Activated CD4-positive, alpha-beta T cell treated with anti-CD3 and anti-CD28 coated beads, Interleukin-2, amount 10 ng/mL, durations not matched to agents 7 days and 5 days (primary cell): ENCODE measurements around the gene PODXL. TPM values are rescaled to one million over a fixed set of nuclear protein-coding genes. Genes with fewer than 3 reads are reported as not detected.
"Not testable (repeated sequence)": the region's sequence is repeated elsewhere in the genome, so short reads cannot be mapped to it uniquely, and the experiment has no call there.

Experiments
- CTCF ChIA-PET: fragments of 350-600 bp; sonication (Branson Sonifier 250); formaldehyde crosslinking; loops from one replicate; lab custom pipeline; 2021; ENCODE audit warnings: antibody characterized with exemption; lab: Charles Lee
- POLR2A ChIA-PET: fragments of 350-600 bp; sonication (Branson Sonifier 250); formaldehyde crosslinking; loops from one replicate; lab custom pipeline; 2021; ENCODE audit warnings: antibody characterized with exemption; lab: Charles Lee
- DNase-seq: peaks from one replicate; pipeline ENCODE4 v3.0.0-alpha.2; 2020
- H3K27ac Mint-ChIP-seq: one replicate; pipeline ENCODE4 v1.8.0; 2021; ENCODE audit warnings: mild to moderate bottlenecking, moderate library complexity, mixed read lengths
- H3K27me3 Mint-ChIP-seq: one replicate; pipeline ENCODE4 v1.8.0; 2021; ENCODE audit warnings: mixed read lengths
- H3K36me3 Mint-ChIP-seq: one replicate; pipeline ENCODE4 v1.8.0; 2021; ENCODE audit warnings: low read depth, mixed read lengths
- H3K4me1 Mint-ChIP-seq: one replicate; pipeline ENCODE4 v1.8.0; 2021; ENCODE audit warnings: mixed read lengths
- H3K4me3 Mint-ChIP-seq: one replicate; pipeline ENCODE4 v1.8.0; 2021; ENCODE audit warnings: mild to moderate bottlenecking, moderate library complexity, mixed read lengths
- H3K9me3 Mint-ChIP-seq: one replicate; pipeline ENCODE4 v1.8.0; 2021; ENCODE audit warnings: mixed read lengths
- total RNA-seq, 2 experiments: library from RNA; stranded (reverse); gene quantifications; one replicate each; pipeline ENCODE4 v1.2.3, GENCODE V29; 2021

The PODXL gene
- total RNA-seq, 2 experiments from 2014 or later: 0.97 to 1.5 TPM

GRCh38 chr7:131530137-131530536 lies 26.3 kb downstream of the PODXL start:
- POLR2A ChIA-PET: no interaction called here

GRCh38 chr7:131529617-131530016 lies 26.8 kb downstream of the PODXL start:
- H3K4me1 Mint-ChIP-seq: peaks cover 5% of the 10 kb centered on the region
- no peak overlapping the region for H3K27ac Mint-ChIP-seq
- CTCF ChIA-PET: interaction anchor here (0.6 to 1.5 kb wide), 3 partner anchors 26 to 48 kb away, joined by 4 to 5 read pairs (median 5); no protein-coding TSS in a partner anchor
- POLR2A ChIA-PET: no interaction called here
- no peak for DNase-seq
- H3K36me3 Mint-ChIP-seq: no peaks in the 10 kb centered on the region
- H3K4me3 Mint-ChIP-seq: no peak overlapping the region
- H3K9me3 Mint-ChIP-seq: no peaks in the 10 kb centered on the region
- peaks cover 17% of the 10 kb centered on the region for H3K27me3 Mint-ChIP-seq

More at GRCh38 chr7:131530137-131530536, 26.3 kb downstream of the PODXL start:
- Mint-ChIP-seq H3K27ac (no peak overlapping the region), H3K36me3 (no peaks in the 10 kb centered on the region), H3K27me3 (peaks cover 14% of the 10 kb centered on the region), H3K4me1 (peaks cover 5% of the 10 kb centered on the region), H3K9me3 (no peaks in the 10 kb centered on the region), H3K4me3 (no peak overlapping the region)
- DNase-seq: no peak
- CTCF ChIA-PET: interaction anchor here (0.6 to 1.5 kb wide), 3 partner anchors 26 to 48 kb away, joined by 4 to 5 read pairs (median 5); no protein-coding TSS in a partner anchor

- no peaks in the 10 kb centered on the region for H3K9me3 Mint-ChIP-seq
- no peak overlapping the region for H3K4me3 Mint-ChIP-seq
- ChIA-PET POLR2A (no interaction called here), CTCF (interaction anchor here (0.6 kb wide), 1 partner anchor 28 kb away, joined by 5 read pairs; no protein-coding TSS in a partner anchor)
- no peaks in the 10 kb centered on the region for H3K36me3 Mint-ChIP-seq
- H3K27me3 Mint-ChIP-seq: peaks cover 20% of the 10 kb centered on the region
- DNase-seq: no peak
- H3K4me1 Mint-ChIP-seq: peaks cover 7% of the 10 kb centered on the region
- H3K27ac Mint-ChIP-seq: no peak overlapping the region
These were observed 27.2 kb downstream of the PODXL start for GRCh38 chr7:131529179-131529578.

DNA sequence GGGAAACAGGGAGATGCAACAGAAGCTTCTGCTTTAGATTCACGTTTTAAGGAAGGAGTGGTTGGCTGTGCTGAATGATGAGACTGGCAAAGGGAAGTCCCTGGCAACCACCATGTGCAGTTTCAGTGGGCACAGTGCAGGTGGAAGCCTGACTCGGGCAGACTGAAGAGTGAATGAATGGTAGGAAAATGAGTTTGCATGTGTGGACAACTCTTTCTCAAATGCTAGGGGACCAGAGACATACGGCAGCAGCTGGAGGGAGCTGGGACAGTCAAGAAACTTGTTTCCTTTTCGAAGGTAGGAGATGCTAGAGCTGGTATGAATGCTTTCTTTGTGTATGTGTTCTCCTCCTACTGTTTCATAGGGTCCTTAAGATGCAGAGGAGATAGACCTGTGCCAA lies 29.0 kb downstream of the PODXL start:
- DNase-seq: no peak
- ChIA-PET POLR2A (no interaction called here), CTCF (interaction anchor here (0.6 to 1.9 kb wide), 5 partner anchors 11 to 630 kb away, joined by 3 to 5 read pairs (median 4); no protein-coding TSS in a partner anchor)
- Mint-ChIP-seq H3K27ac (no peak overlapping the region), H3K4me1 (peaks cover 14% of the 10 kb centered on the region), H3K27me3 (peaks cover 23% of the 10 kb centered on the region), H3K9me3 (peaks cover 5% of the 10 kb centered on the region), H3K36me3 (peaks cover 5% of the 10 kb centered on the region), H3K4me3 (no peak overlapping the region)

GRCh38 chr7:131525820-131526219 lies 30.6 kb downstream of the PODXL start:
- H3K36me3 Mint-ChIP-seq: peaks cover 5% of the 10 kb centered on the region
- ChIA-PET POLR2A (no interaction called here), CTCF (interaction anchor here (1.0 to 1.2 kb wide), 2 partner anchors 20 to 71 kb away, joined by 3 to 5 read pairs; no protein-coding TSS in a partner anchor)
- no peak for DNase-seq
- peaks cover 5% of the 10 kb centered on the region for H3K9me3 Mint-ChIP-seq
- H3K27me3 Mint-ChIP-seq: peaks cover 23% of the 10 kb centered on the region
- H3K4me1 Mint-ChIP-seq: peaks cover 24% of the 10 kb centered on the region
- H3K4me3 Mint-ChIP-seq: no peak overlapping the region
- H3K27ac Mint-ChIP-seq: no peak overlapping the region

GRCh38 chr7:131524703-131525102 lies 31.7 kb downstream of the PODXL start:
- Mint-ChIP-seq H3K27me3 (peaks cover 23% of the 10 kb centered on the region), H3K4me1 (peaks cover 24% of the 10 kb centered on the region), H3K27ac (no peak overlapping the region), H3K36me3 (peaks cover 5% of the 10 kb centered on the region), H3K4me3 (no peak overlapping the region), H3K9me3 (peaks cover 5% of the 10 kb centered on the region)
- ChIA-PET CTCF (interaction anchor here (0.7 kb wide), 1 partner anchor 13 kb away, joined by 3 read pairs; no protein-coding TSS in a partner anchor), POLR2A (no interaction called here)
- no peak for DNase-seq

DNA sequence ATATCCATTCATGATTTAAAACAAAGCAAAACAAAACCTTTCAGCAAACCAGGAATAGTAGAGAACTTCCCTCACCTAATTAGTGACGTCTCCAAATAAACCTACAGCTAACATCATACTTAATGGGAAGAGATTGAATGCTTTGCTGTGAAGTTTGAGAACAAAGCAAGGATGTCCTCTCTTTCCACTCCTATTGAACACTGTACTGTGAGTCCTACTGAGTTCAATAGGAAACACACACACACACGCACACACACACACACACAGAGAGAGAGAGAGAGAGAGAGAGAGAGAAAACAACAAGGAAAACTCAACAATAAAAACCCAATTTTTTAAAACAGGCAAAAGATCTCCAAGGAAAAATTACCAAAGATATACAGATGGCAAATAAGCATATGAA lies 32.3 kb downstream of the PODXL start:
- no peak overlapping the region for H3K4me3 Mint-ChIP-seq
- ChIA-PET POLR2A (no interaction called here), CTCF (interaction anchor here (0.7 kb wide), 1 partner anchor 12 kb away, joined by 3 read pairs; no protein-coding TSS in a partner anchor)
- DNase-seq: no peak
- peaks cover 24% of the 10 kb centered on the region for H3K4me1 Mint-ChIP-seq
- peaks cover 23% of the 10 kb centered on the region for H3K27me3 Mint-ChIP-seq
- H3K9me3 Mint-ChIP-seq: peaks cover 5% of the 10 kb centered on the region
- H3K27ac Mint-ChIP-seq: no peak overlapping the region
- H3K36me3 Mint-ChIP-seq: peaks cover 5% of the 10 kb centered on the region

DNA sequence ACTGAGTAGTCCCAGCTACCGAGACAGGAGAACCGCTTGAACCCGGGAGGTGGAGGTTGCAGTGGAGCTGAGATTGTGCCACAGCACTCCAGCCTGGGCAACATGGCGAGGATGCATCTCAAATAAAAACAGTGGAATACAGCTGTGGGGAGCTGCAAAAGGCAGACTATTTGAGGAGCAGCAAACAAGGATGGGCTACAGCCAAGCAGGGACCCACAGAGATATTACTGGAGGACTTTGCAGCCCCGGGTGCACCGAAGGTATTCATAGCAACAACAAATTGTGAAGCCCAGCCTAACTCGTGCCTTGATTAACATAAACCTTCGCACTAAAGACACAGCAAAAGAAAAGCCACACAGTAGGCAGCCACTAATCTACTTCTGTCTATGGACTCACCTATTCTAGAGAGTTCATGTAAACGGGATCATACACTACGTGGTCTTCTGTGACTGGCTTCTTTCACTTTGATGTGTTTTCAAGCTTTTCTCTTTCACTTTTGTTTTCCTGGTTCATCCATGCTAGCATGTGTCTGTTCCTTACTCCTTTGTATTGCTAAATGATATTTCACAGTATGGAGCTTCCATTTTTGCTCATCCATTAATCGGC lies 34.0 kb downstream of the PODXL start:
- Mint-ChIP-seq H3K9me3 (peaks cover 5% of the 10 kb centered on the region), H3K27me3 (peaks cover 16% of the 10 kb centered on the region), H3K4me3 (peak overlapping the region; percentile 44), H3K27ac (peak overlapping the region; percentile 86), H3K36me3 (peaks cover 5% of the 10 kb centered on the region), H3K4me1 (peaks cover 23% of the 10 kb centered on the region)
- DNase-seq: peak; percentile 32
- ChIA-PET POLR2A (no interaction called here), CTCF (interaction anchor here (0.6 to 1.5 kb wide), 9 partner anchors 8 to 562 kb away, joined by 3 to 7 read pairs (median 4); no protein-coding TSS in a partner anchor)

GRCh38 chr7:131521651-131522163 lies 34.7 kb downstream of the PODXL start:
- ChIA-PET POLR2A (no interaction called here), CTCF (interaction anchor here (0.7 to 1.5 kb wide), 8 partner anchors 8 to 561 kb away, joined by 3 to 7 read pairs (median 4); no protein-coding TSS in a partner anchor)
- H3K4me1 Mint-ChIP-seq: peaks cover 19% of the 10 kb centered on the region
- H3K27ac Mint-ChIP-seq: peak overlapping the region; percentile 61
- H3K9me3 Mint-ChIP-seq: peaks cover 5% of the 10 kb centered on the region
- no peak for DNase-seq
- H3K36me3 Mint-ChIP-seq: peaks cover 5% of the 10 kb centered on the region
- no peak overlapping the region for H3K4me3 Mint-ChIP-seq
- H3K27me3 Mint-ChIP-seq: peaks cover 14% of the 10 kb centered on the region

GRCh38 chr7:131518626-131519025 lies 37.8 kb downstream of the PODXL start:
- Mint-ChIP-seq H3K27ac (no peak overlapping the region), H3K4me3 (no peak overlapping the region), H3K27me3 (peaks cover 2% of the 10 kb centered on the region), H3K9me3 (peaks cover 5% of the 10 kb centered on the region), H3K36me3 (peaks cover 5% of the 10 kb centered on the region), H3K4me1 (peaks cover 19% of the 10 kb centered on the region)
- ChIA-PET POLR2A (no interaction called here), CTCF (interaction anchor here (1.3 kb wide), 1 partner anchor 461 kb away, joined by 3 read pairs; no protein-coding TSS in a partner anchor)
- DNase-seq: no peak

- Mint-ChIP-seq H3K36me3 (no peaks in the 10 kb centered on the region), H3K4me3 (no peak overlapping the region), H3K4me1 (peaks cover 21% of the 10 kb centered on the region), H3K27me3 (peaks cover 2% of the 10 kb centered on the region), H3K27ac (no peak overlapping the region), H3K9me3 (no peaks in the 10 kb centered on the region)
- ChIA-PET CTCF (interaction anchor here (0.6 kb wide), 1 partner anchor 16 kb away, joined by 4 read pairs; no protein-coding TSS in a partner anchor), POLR2A (no interaction called here)
- no peak for DNase-seq
These were observed 39.1 kb downstream of the PODXL start for GRCh38 chr7:131517218-131517923.

- H3K36me3 Mint-ChIP-seq, H3K27me3 Mint-ChIP-seq, H3K4me3 Mint-ChIP-seq, H3K9me3 Mint-ChIP-seq, H3K27ac Mint-ChIP-seq, DNase-seq, POLR2A ChIA-PET: not testable (repeated sequence)
- H3K4me1 Mint-ChIP-seq: peaks cover 20% of the 10 kb centered on the region
- CTCF ChIA-PET: interaction anchor here (1.3 to 1.5 kb wide), 2 partner anchors 326 to 407 kb away, joined by 3 read pairs; no protein-coding TSS in a partner anchor
These were observed 41.0 kb downstream of the PODXL start for GRCh38 chr7:131515471-131515870.
